Endothelial cell (in vitro differentiated cells): Measurements from ENCODE around the gene SLC7A8. TPM values are rescaled to one million over a fixed set of nuclear protein-coding genes. Genes with fewer than 3 reads are reported as not detected.

Experiments used
- DNase-seq: peaks from one replicate; pipeline ENCODE4 v3.0.0; 2021; ENCODE audit warnings: low spot score
- H3K27ac Mint-ChIP-seq: one replicate; pipeline ENCODE4 v1.8.0; 2021; ENCODE audit warnings: mixed read lengths, inconsistent platforms; ENCODE audit not compliant: unreplicated experiment
- H3K27me3 Mint-ChIP-seq: one replicate; pipeline ENCODE4 v1.8.0; 2021; ENCODE audit warnings: mild to moderate bottlenecking, moderate library complexity, mixed read lengths, inconsistent platforms; ENCODE audit not compliant: unreplicated experiment
- H3K36me3 Mint-ChIP-seq: one replicate; pipeline ENCODE4 v1.8.0; 2021; ENCODE audit warnings: mild to moderate bottlenecking, low read depth, mixed read lengths, inconsistent platforms; ENCODE audit not compliant: unreplicated experiment
- H3K4me1 Mint-ChIP-seq: one replicate; pipeline ENCODE4 v1.8.0; 2021; ENCODE audit warnings: mild to moderate bottlenecking, mixed read lengths, inconsistent platforms; ENCODE audit not compliant: unreplicated experiment
- H3K4me3 Mint-ChIP-seq: one replicate; pipeline ENCODE4 v1.8.0; 2021; ENCODE audit warnings: mild to moderate bottlenecking, mixed read lengths, inconsistent platforms; ENCODE audit not compliant: unreplicated experiment
- H3K9me3 Mint-ChIP-seq: one replicate; pipeline ENCODE4 v1.8.0; 2021; ENCODE audit warnings: mixed read lengths, inconsistent platforms; ENCODE audit not compliant: unreplicated experiment
- total RNA-seq: library from RNA; stranded (reverse); fragmentation: NEBNext Ultra II Directional; extraction: Animal tissue kit (Norgen Biotek cat#: 25700); gene quantifications from one replicate; pipeline ENCODE4 v1.2.1, GENCODE V29; 2021; ENCODE audit not compliant: unreplicated experiment
- TF ChIP-seq, protein P1 (sequence below): fragments of 200-600 bp; sonication (generic); IDR thresholded peaks from one replicate; pipeline ENCODE4 v1.5.0; 2021; ENCODE audit warnings: antibody characterized with exemption; ENCODE audit not compliant: unreplicated experiment

SLC7A8 gene
- total RNA-seq, 1 donor from 2014 or later, result 24.3 TPM

DNA sequence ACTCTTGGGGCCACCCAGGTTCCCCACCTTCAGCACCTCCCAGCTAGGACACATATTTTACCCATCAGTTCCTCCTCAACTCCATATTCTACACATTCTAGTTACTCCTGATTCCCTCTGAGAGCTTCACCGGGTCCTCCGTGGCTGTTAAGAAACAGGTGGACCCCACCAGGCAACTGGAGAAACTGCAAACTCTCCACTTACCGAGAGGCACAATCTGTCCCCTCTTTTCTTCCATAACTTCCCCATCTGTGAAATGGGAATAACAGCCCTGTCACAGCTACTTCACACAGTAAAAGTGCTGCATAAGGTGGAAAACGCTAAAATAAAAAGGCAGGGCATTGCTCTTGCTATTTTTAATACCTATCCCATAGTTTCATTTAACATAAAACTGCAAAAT is 1.5 kb downstream of the SLC7A8 start:
- no peaks in the 10 kb centered on the region for H3K36me3 Mint-ChIP-seq

DNA sequence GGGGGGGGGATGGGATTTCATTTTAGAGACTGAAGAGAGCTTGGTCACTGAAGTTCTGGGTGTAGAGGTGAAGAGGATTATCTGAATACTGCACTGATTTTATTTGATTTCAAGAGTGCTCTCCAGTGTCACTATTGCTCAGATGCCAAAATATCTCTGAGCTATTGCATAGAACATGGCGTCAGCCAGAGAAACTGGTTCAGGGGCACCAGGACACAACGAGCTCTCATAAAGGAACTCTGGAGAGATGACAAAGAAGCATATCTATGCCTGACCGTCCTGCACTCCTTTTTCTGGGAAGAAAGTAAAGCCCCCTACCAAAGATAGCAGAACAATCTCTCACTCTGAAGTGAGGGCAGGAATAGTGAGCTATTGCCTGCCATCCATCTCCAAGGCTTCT is 2.0 kb downstream of the SLC7A8 start:
- DNase-seq, result no peak
- Mint-ChIP-seq H3K4me1 (no peaks in the 10 kb centered on the region), H3K9me3 (no peaks in the 10 kb centered on the region), H3K36me3 (no peaks in the 10 kb centered on the region), H3K4me3 (no peak overlapping the region), H3K27me3 (no peaks in the 10 kb centered on the region), H3K27ac (no peak overlapping the region)
- TF ChIP-seq, protein P1, sequence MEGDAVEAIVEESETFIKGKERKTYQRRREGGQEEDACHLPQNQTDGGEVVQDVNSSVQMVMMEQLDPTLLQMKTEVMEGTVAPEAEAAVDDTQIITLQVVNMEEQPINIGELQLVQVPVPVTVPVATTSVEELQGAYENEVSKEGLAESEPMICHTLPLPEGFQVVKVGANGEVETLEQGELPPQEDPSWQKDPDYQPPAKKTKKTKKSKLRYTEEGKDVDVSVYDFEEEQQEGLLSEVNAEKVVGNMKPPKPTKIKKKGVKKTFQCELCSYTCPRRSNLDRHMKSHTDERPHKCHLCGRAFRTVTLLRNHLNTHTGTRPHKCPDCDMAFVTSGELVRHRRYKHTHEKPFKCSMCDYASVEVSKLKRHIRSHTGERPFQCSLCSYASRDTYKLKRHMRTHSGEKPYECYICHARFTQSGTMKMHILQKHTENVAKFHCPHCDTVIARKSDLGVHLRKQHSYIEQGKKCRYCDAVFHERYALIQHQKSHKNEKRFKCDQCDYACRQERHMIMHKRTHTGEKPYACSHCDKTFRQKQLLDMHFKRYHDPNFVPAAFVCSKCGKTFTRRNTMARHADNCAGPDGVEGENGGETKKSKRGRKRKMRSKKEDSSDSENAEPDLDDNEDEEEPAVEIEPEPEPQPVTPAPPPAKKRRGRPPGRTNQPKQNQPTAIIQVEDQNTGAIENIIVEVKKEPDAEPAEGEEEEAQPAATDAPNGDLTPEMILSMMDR, result no peak

More for the DNA sequence above, 1.5 kb downstream of the SLC7A8 start:
- no peaks in the 10 kb centered on the region for H3K4me1 Mint-ChIP-seq
- no peak for DNase-seq
- no peaks in the 10 kb centered on the region for H3K27me3 Mint-ChIP-seq
- H3K9me3 Mint-ChIP-seq, result no peaks in the 10 kb centered on the region
- TF ChIP-seq, protein P1, result no peak
- H3K4me3 Mint-ChIP-seq, result no peak overlapping the region
- H3K27ac Mint-ChIP-seq, result no peak overlapping the region

- peaks cover 1% of the 10 kb centered on the region for H3K27me3 Mint-ChIP-seq
- H3K36me3 Mint-ChIP-seq, result no peaks in the 10 kb centered on the region
- H3K27ac Mint-ChIP-seq, result no peak overlapping the region
- no peak for DNase-seq
- TF ChIP-seq, protein P1, result no peak
- no peaks in the 10 kb centered on the region for H3K9me3 Mint-ChIP-seq
- H3K4me1 Mint-ChIP-seq, result no peaks in the 10 kb centered on the region
- no peak overlapping the region for H3K4me3 Mint-ChIP-seq
These were observed 6.3 kb downstream of the SLC7A8 start for GRCh38 chr14:23177181-23177580.

DNA sequence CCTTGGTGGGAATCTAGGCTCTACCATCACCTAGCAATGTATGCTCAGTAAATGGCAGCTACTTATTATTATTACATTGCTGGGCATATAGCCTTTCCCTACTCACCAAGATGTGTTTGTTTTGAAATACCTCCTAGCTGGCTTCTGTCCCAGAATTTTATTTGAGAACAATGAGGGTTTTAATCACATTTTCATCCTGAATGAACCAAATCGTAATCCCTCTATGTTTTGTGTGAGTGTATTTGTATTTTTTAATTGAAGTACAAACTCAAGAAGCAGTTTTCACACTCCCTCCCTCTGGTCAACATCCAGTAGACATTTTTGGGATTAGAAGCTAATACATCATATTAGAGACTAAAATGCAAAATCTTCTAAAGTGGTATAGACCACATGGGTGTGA is 7.6 kb downstream of the SLC7A8 start:
- TF ChIP-seq, protein P1, result no peak
- peaks cover 1% of the 10 kb centered on the region for H3K27me3 Mint-ChIP-seq
- H3K4me1 Mint-ChIP-seq, result peaks cover 3% of the 10 kb centered on the region
- no peaks in the 10 kb centered on the region for H3K9me3 Mint-ChIP-seq
- DNase-seq, result no peak
- no peak overlapping the region for H3K4me3 Mint-ChIP-seq
- H3K36me3 Mint-ChIP-seq, result no peaks in the 10 kb centered on the region
- no peak overlapping the region for H3K27ac Mint-ChIP-seq

- TF ChIP-seq, protein P1, result no peak
- H3K4me1 Mint-ChIP-seq, result peaks cover 10% of the 10 kb centered on the region
- no peak for DNase-seq
- no peaks in the 10 kb centered on the region for H3K9me3 Mint-ChIP-seq
- H3K36me3 Mint-ChIP-seq, result no peaks in the 10 kb centered on the region
- H3K27ac Mint-ChIP-seq, result no peak overlapping the region
- H3K27me3 Mint-ChIP-seq, result peaks cover 1% of the 10 kb centered on the region
- H3K4me3 Mint-ChIP-seq, result no peak overlapping the region
These were observed 8.9 kb downstream of the SLC7A8 start for GRCh38 chr14:23174296-23175184.
